ENCODE results near the gene NCK2.

The NCK2 gene

DNA sequence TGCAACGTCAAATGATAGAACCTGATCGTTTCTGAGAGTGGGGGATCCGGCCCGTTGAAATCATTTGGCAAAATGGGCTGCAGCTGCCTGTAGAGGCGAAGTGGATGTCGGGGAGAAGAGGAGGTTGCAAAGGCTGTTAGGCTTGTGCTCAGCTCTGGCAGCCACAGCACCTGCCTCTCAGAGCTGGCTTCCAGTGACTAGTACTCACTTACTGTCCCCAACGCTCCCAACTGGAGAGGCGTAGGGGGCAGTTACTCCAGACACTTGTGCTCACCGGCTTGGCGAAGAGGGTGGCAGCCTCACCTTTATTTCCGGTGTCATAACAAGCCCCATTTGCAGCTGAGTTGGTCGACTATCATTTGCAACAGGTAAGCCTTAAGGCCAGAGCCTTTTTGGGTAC lies 37.9 kb downstream of the NCK2 start:
- Mint-ChIP-seq H3K4me1 (ENCODE audit: low read depth) (peaks cover 97% of the 10 kb centered on the region), H3K27ac (peak overlapping the region; percentile 89), H3K36me3 (ENCODE audit: low read depth) (peaks cover 78% of the 10 kb centered on the region), H3K4me3 (peak overlapping the region; percentile 57), H3K9me3 (no peaks in the 10 kb centered on the region), H3K27me3 (no peaks in the 10 kb centered on the region)
- DNase-seq = peak; percentile 40

DNA sequence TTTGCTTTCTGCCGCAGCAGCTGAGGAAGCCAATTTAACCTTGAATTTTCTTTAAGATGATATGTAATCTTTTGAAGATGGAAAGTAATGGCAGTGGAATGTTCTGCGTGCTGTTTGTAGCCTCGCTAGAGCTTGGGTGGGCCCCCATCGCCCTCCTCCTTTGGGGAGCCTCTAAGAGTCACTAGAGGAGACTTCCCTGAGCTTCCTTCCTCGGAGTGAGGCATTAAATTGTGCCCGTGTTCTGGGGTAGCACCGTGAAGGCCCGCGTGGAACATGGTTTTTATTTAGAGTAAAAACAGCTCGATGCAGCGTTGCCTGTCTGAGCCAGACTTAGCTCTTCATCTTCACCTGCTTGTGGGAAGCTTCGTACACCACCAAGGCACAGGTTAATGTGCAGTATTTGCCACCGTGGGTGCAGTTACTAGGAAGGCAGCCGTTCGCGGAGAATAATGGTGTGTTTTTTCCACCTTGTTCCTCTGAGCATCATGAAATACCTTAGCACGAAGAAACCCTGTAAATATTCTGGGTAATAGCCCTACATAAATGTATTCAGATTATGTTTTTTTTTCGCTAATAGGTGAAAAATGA lies 38.5 kb downstream of the NCK2 start:
- H3K27me3 Mint-ChIP-seq = no peaks in the 10 kb centered on the region
- H3K4me1 Mint-ChIP-seq (ENCODE audit: low read depth) = peaks cover 97% of the 10 kb centered on the region
- peaks cover 75% of the 10 kb centered on the region for H3K36me3 Mint-ChIP-seq (ENCODE audit: low read depth)
- H3K27ac Mint-ChIP-seq = peak overlapping the region; percentile 89
- H3K4me3 Mint-ChIP-seq = peak overlapping the region; percentile 57
- DNase-seq = peak; percentile 42
- no peaks in the 10 kb centered on the region for H3K9me3 Mint-ChIP-seq

GRCh38 chr2:105783972-105784371 lies 39.3 kb downstream of the NCK2 start:
- Mint-ChIP-seq H3K4me1 (ENCODE audit: low read depth) (peaks cover 98% of the 10 kb centered on the region), H3K27ac (peak overlapping the region; percentile 89), H3K4me3 (no peak overlapping the region), H3K27me3 (no peaks in the 10 kb centered on the region), H3K9me3 (no peaks in the 10 kb centered on the region), H3K36me3 (ENCODE audit: low read depth) (peaks cover 76% of the 10 kb centered on the region)
- peak; percentile 28 for DNase-seq

GRCh38 chr2:105784589-105784988 lies 39.9 kb downstream of the NCK2 start:
- H3K4me1 Mint-ChIP-seq (ENCODE audit: low read depth) = peaks cover 98% of the 10 kb centered on the region
- no peaks in the 10 kb centered on the region for H3K27me3 Mint-ChIP-seq
- no peaks in the 10 kb centered on the region for H3K9me3 Mint-ChIP-seq
- H3K36me3 Mint-ChIP-seq (ENCODE audit: low read depth) = peaks cover 76% of the 10 kb centered on the region
- peak overlapping the region; percentile 89 for H3K27ac Mint-ChIP-seq
- peak; percentile 22 for DNase-seq
- no peak overlapping the region for H3K4me3 Mint-ChIP-seq

GRCh38 chr2:105785095-105785847 lies 40.6 kb downstream of the NCK2 start:
- H3K4me3 Mint-ChIP-seq = no peak overlapping the region

GRCh38 chr2:105786231-105787230 lies 41.8 kb downstream of the NCK2 start:
- peaks cover 98% of the 10 kb centered on the region for H3K4me1 Mint-ChIP-seq (ENCODE audit: low read depth)
- no peaks in the 10 kb centered on the region for H3K9me3 Mint-ChIP-seq
- DNase-seq = peak; percentile 38
- H3K36me3 Mint-ChIP-seq (ENCODE audit: low read depth) = peaks cover 81% of the 10 kb centered on the region
- H3K27ac Mint-ChIP-seq = peak overlapping the region; percentile 95
- peak overlapping the region; percentile 32 for H3K4me3 Mint-ChIP-seq
- no peaks in the 10 kb centered on the region for H3K27me3 Mint-ChIP-seq

More at GRCh38 chr2:105785095-105785847, 40.6 kb downstream of the NCK2 start:
- H3K27me3 Mint-ChIP-seq = no peaks in the 10 kb centered on the region
- H3K9me3 Mint-ChIP-seq = no peaks in the 10 kb centered on the region
- peak overlapping the region; percentile 95 for H3K27ac Mint-ChIP-seq
- peaks cover 79% of the 10 kb centered on the region for H3K36me3 Mint-ChIP-seq (ENCODE audit: low read depth)
- no peak for DNase-seq
- H3K4me1 Mint-ChIP-seq (ENCODE audit: low read depth) = peaks cover 98% of the 10 kb centered on the region

GRCh38 chr2:105787376-105788318 lies 42.9 kb downstream of the NCK2 start:
- Mint-ChIP-seq H3K27me3 (no peaks in the 10 kb centered on the region), H3K36me3 (ENCODE audit: low read depth) (peaks cover 82% of the 10 kb centered on the region), H3K4me1 (ENCODE audit: low read depth) (peaks cover 98% of the 10 kb centered on the region), H3K4me3 (peak overlapping the region; percentile 42), H3K27ac (peak overlapping the region; percentile 95), H3K9me3 (no peaks in the 10 kb centered on the region)
- peak; percentile 34 for DNase-seq

DNA sequence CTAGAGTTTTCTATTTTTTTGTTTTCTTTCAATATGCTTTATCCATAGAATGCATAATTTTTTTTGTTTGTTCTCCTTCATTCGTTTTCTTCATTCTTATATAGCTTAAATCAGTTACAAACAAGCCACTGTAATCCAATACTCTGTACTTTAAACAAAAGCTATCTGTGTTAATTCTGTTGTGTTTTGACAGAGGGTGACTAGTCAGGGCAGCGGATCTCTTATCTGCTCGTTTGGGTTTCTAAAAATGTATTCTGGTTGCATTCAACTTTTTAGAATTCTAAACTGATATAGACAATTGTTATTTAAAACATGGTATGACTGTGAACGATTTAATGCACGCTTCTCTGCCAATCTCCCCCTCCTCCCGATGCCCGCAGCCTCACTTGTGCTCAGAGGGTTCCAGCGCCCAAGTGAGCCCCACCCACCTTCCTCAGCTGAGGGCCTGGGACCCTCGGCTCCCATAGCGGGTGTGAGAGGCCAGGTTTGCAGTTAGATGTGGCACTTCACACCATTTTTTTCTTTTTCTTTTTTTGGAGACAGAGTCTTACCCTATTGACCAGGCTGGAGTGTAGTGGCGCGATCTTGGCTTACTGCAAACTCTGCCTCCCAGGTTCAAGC lies 44.1 kb downstream of the NCK2 start:
- peak overlapping the region; percentile 95 for H3K27ac Mint-ChIP-seq
- DNase-seq = no peak
- H3K4me3 Mint-ChIP-seq = peak overlapping the region; percentile 67
- no peaks in the 10 kb centered on the region for H3K27me3 Mint-ChIP-seq
- H3K36me3 Mint-ChIP-seq (ENCODE audit: low read depth) = peaks cover 80% of the 10 kb centered on the region
- H3K4me1 Mint-ChIP-seq (ENCODE audit: low read depth) = peaks cover 98% of the 10 kb centered on the region
- no peaks in the 10 kb centered on the region for H3K9me3 Mint-ChIP-seq

GRCh38 chr2:105789745-105790460 lies 45.2 kb downstream of the NCK2 start:
- H3K27me3 Mint-ChIP-seq = no peaks in the 10 kb centered on the region
- peaks cover 71% of the 10 kb centered on the region for H3K36me3 Mint-ChIP-seq (ENCODE audit: low read depth)
- peaks cover 95% of the 10 kb centered on the region for H3K4me1 Mint-ChIP-seq (ENCODE audit: low read depth)
- DNase-seq = peak; percentile 70
- peak overlapping the region; percentile 95 for H3K27ac Mint-ChIP-seq
- H3K4me3 Mint-ChIP-seq = peak overlapping the region; percentile 67
- no peaks in the 10 kb centered on the region for H3K9me3 Mint-ChIP-seq

DNA sequence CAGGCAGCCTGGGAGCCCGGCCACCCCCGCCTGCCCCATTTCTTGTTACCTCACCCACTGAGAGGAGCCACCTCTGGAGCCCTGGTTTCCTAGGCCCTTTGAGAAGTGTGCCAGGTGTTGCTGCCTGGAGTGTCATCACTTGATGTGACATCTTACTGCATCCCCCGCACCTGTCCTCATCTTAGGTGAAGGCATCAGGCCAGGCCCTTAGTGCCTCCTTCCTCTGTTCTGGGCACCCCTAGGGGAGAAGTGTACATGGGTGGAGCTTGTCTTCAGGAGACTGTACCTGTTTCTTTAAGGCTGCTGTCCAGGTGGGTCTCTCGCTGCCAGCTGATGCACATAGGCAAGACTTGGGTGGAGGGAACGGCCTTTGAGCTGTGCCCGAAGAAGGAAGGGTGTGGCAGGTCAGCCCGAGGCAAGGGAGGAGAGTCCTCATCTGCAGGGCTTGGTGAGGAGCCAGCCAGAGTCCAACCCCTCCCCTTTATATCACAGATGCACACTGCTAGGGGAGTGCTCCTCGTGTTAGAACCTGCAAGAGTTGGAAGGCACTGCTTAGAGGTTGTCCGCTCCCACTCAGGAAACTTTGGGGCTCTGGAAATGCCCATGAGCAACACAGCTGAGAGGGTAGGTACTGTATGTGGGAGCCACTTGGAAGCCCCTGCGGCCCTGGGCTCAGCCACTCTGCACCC lies 45.9 kb downstream of the NCK2 start:
- peak; percentile 37 for DNase-seq
- H3K36me3 Mint-ChIP-seq (ENCODE audit: low read depth) = peaks cover 67% of the 10 kb centered on the region
- H3K9me3 Mint-ChIP-seq = no peaks in the 10 kb centered on the region
- H3K27ac Mint-ChIP-seq = peak overlapping the region; percentile 95
- H3K4me3 Mint-ChIP-seq = peak overlapping the region; percentile 67
- peaks cover 95% of the 10 kb centered on the region for H3K4me1 Mint-ChIP-seq (ENCODE audit: low read depth)
- no peaks in the 10 kb centered on the region for H3K27me3 Mint-ChIP-seq

DNA sequence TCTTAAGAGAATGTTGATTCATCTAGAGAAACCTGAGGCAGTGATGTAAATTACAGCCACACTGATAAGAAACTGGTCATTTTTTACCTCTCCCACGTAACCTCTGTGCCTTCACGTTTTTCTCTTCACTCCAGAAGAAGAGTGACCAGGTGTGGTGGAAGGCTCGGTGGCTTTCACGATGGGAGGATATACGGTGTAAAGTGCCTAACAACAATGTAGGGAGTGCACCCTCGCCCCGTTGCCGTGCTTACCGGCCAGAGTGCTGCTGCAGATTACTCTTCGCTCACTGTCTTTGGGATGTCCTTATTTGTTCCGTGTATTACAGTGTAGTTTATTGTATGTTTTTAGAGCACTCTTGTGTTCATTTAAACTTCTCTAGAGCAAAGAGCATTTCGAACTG lies 46.5 kb downstream of the NCK2 start:
- peaks cover 64% of the 10 kb centered on the region for H3K36me3 Mint-ChIP-seq (ENCODE audit: low read depth)
- H3K4me1 Mint-ChIP-seq (ENCODE audit: low read depth) = peaks cover 95% of the 10 kb centered on the region
- H3K27me3 Mint-ChIP-seq = no peaks in the 10 kb centered on the region
- peak overlapping the region; percentile 20 for H3K4me3 Mint-ChIP-seq
- peak overlapping the region; percentile 95 for H3K27ac Mint-ChIP-seq
- DNase-seq = peak; percentile 22
- H3K9me3 Mint-ChIP-seq = no peaks in the 10 kb centered on the region

DNA sequence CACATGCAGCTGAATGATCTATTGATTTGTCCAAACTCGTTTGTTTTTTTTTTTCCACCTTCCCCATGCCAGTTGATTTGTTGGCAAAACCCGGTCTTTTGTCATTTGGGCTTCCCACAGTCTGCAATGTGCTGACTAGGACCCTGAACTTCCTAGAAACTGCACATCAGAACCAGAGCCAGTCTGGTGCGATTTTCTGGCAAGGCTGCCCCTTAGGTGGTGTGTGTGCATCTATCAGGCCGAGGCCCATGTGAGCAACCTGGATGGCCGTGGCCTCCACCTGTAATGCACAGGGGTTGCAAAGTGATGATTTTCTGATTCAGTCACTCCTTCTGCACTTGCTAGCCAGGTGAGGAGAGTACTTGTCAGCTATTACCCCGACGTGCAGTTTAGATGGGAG lies 47.8 kb downstream of the NCK2 start:
- no peaks in the 10 kb centered on the region for H3K27me3 Mint-ChIP-seq
- H3K36me3 Mint-ChIP-seq (ENCODE audit: low read depth) = peaks cover 58% of the 10 kb centered on the region
- H3K9me3 Mint-ChIP-seq = no peaks in the 10 kb centered on the region
- no peak overlapping the region for H3K4me3 Mint-ChIP-seq
- DNase-seq = peak; percentile 30
- H3K4me1 Mint-ChIP-seq (ENCODE audit: low read depth) = peaks cover 95% of the 10 kb centered on the region
- peak overlapping the region; percentile 95 for H3K27ac Mint-ChIP-seq
